Testis (tissue), 2 donors: ENCODE results near the gene PPT2.

Experiments
- POLR2A ChIP-seq: fragments of 450-650 bp; IDR thresholded peaks from one replicate; pipeline ENCODE4 v1.6.1; 2017; ENCODE audit warnings: antibody characterized with exemption, mild to moderate bottlenecking, moderate library complexity
- TF ChIP-seq, protein P1 (sequence below), 3 experiments: fragments of 450-650 bp in 2 of 3; fragments of 200-600 bp in 1 of 3; sonication (generic) in 1 of 3; IDR thresholded peaks; one replicate each; pipeline ENCODE4 v1.5.1; 2016 to 2019; ENCODE audit warnings: antibody characterized with exemption in 3 of 3, mild to moderate bottlenecking in 2 of 3, moderate library complexity in 1 of 3

DNA sequence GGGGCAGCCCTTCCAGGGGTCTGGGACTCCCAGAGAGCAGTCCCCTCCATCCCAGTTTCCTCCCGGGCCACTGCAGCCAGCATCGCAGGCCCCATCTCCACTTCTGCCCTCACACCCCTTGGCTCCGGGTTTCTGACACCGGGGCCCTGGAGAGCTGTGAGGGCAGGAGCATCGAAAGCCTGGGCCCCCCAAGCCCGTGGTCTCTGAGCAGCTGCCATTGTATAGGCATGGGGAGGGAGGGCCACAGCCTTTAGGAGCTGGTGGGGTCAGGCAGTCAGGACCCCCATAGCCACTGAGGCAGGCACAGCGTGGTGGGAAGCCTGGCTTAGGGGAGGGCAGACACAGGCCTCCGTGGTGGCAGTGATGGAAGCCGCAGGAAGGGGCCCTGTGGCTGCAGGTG, 48.2 kb downstream of the PPT2 start:
- TF ChIP-seq, protein P1, sequence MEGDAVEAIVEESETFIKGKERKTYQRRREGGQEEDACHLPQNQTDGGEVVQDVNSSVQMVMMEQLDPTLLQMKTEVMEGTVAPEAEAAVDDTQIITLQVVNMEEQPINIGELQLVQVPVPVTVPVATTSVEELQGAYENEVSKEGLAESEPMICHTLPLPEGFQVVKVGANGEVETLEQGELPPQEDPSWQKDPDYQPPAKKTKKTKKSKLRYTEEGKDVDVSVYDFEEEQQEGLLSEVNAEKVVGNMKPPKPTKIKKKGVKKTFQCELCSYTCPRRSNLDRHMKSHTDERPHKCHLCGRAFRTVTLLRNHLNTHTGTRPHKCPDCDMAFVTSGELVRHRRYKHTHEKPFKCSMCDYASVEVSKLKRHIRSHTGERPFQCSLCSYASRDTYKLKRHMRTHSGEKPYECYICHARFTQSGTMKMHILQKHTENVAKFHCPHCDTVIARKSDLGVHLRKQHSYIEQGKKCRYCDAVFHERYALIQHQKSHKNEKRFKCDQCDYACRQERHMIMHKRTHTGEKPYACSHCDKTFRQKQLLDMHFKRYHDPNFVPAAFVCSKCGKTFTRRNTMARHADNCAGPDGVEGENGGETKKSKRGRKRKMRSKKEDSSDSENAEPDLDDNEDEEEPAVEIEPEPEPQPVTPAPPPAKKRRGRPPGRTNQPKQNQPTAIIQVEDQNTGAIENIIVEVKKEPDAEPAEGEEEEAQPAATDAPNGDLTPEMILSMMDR (IDR thresholded peaks at IDR 0.05), result no peak
- TF ChIP-seq POLR2A, result no peak
